ENCODE measurements around the gene GRAMD1A. TPM values are rescaled to one million over a fixed set of nuclear protein-coding genes. Genes with fewer than 3 reads are reported as not detected.

GRAMD1A gene
- total and polyA plus RNA-seq, 9 of the 15 experiments (the other 6 are each of a cell fraction or from before 2014, with no cell fraction given): 1.4 to 63.8 (median 38.5) TPM

DNA sequence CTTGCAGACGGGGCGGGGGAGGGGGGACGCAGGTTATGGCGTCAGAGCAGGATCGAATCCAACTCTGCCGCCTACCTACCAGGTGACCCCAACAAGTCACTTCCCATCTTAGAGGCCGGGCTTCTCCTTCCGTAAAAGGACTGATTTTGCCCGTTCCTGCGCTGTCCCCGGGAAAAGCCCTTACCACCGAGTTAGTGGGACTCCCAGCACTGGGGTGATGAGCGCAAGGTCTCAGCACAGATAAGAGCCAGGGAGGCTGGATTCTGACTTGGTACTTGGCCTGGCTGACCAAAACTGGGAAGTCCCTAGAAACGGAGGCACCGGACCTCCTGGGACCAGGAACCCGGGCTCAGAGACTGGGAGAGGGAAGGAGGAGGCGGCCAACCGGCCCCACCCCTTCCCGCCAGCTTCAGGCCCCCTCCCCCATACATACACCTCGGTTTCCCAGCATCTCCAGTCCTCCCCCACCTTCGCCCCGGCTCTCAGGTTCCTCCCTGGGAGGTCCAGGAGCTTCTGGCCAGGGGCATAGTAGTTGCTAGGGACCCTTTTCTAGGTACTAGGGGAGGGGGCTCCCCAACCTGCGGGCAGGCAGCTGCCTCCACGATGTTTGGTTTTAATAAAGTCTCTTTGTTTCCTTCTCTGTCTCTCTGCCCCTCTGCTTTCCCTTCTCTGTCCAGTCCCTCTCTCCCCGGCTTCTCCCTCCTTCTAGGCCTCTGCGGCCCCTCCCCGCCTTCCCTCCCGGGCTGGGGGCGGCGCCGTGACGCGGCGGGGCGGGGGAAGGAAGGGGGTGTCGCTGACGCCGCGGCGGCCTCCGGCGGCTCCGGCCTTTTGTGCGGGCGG lies at the start of gene GRAMD1A (continued):
- TF ChIP-seq, protein P1, sequence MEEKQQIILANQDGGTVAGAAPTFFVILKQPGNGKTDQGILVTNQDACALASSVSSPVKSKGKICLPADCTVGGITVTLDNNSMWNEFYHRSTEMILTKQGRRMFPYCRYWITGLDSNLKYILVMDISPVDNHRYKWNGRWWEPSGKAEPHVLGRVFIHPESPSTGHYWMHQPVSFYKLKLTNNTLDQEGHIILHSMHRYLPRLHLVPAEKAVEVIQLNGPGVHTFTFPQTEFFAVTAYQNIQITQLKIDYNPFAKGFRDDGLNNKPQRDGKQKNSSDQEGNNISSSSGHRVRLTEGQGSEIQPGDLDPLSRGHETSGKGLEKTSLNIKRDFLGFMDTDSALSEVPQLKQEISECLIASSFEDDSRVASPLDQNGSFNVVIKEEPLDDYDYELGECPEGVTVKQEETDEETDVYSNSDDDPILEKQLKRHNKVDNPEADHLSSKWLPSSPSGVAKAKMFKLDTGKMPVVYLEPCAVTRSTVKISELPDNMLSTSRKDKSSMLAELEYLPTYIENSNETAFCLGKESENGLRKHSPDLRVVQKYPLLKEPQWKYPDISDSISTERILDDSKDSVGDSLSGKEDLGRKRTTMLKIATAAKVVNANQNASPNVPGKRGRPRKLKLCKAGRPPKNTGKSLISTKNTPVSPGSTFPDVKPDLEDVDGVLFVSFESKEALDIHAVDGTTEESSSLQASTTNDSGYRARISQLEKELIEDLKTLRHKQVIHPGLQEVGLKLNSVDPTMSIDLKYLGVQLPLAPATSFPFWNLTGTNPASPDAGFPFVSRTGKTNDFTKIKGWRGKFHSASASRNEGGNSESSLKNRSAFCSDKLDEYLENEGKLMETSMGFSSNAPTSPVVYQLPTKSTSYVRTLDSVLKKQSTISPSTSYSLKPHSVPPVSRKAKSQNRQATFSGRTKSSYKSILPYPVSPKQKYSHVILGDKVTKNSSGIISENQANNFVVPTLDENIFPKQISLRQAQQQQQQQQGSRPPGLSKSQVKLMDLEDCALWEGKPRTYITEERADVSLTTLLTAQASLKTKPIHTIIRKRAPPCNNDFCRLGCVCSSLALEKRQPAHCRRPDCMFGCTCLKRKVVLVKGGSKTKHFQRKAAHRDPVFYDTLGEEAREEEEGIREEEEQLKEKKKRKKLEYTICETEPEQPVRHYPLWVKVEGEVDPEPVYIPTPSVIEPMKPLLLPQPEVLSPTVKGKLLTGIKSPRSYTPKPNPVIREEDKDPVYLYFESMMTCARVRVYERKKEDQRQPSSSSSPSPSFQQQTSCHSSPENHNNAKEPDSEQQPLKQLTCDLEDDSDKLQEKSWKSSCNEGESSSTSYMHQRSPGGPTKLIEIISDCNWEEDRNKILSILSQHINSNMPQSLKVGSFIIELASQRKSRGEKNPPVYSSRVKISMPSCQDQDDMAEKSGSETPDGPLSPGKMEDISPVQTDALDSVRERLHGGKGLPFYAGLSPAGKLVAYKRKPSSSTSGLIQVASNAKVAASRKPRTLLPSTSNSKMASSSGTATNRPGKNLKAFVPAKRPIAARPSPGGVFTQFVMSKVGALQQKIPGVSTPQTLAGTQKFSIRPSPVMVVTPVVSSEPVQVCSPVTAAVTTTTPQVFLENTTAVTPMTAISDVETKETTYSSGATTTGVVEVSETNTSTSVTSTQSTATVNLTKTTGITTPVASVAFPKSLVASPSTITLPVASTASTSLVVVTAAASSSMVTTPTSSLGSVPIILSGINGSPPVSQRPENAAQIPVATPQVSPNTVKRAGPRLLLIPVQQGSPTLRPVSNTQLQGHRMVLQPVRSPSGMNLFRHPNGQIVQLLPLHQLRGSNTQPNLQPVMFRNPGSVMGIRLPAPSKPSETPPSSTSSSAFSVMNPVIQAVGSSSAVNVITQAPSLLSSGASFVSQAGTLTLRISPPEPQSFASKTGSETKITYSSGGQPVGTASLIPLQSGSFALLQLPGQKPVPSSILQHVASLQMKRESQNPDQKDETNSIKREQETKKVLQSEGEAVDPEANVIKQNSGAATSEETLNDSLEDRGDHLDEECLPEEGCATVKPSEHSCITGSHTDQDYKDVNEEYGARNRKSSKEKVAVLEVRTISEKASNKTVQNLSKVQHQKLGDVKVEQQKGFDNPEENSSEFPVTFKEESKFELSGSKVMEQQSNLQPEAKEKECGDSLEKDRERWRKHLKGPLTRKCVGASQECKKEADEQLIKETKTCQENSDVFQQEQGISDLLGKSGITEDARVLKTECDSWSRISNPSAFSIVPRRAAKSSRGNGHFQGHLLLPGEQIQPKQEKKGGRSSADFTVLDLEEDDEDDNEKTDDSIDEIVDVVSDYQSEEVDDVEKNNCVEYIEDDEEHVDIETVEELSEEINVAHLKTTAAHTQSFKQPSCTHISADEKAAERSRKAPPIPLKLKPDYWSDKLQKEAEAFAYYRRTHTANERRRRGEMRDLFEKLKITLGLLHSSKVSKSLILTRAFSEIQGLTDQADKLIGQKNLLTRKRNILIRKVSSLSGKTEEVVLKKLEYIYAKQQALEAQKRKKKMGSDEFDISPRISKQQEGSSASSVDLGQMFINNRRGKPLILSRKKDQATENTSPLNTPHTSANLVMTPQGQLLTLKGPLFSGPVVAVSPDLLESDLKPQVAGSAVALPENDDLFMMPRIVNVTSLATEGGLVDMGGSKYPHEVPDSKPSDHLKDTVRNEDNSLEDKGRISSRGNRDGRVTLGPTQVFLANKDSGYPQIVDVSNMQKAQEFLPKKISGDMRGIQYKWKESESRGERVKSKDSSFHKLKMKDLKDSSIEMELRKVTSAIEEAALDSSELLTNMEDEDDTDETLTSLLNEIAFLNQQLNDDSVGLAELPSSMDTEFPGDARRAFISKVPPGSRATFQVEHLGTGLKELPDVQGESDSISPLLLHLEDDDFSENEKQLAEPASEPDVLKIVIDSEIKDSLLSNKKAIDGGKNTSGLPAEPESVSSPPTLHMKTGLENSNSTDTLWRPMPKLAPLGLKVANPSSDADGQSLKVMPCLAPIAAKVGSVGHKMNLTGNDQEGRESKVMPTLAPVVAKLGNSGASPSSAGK (IDR thresholded peaks at IDR 0.05): no peak
- TF ChIP-seq, protein P2, sequence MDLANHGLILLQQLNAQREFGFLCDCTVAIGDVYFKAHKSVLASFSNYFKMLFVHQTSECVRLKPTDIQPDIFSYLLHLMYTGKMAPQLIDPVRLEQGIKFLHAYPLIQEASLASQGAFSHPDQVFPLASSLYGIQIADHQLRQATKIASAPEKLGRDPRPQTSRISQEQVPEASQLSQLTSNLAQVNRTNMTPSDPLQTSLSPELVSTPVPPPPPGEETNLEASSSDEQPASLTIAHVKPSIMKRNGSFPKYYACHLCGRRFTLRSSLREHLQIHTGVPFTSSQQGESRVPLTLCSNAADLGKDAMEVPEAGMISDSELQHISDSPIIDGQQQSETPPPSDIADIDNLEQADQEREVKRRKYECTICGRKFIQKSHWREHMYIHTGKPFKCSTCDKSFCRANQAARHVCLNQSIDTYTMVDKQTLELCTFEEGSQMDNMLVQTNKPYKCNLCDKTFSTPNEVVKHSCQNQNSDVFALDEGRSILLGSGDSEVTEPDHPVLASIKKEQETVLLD (IDR thresholded peaks at IDR 0.05): no peak; the same call in 1 of the 2 replicates
- TF ChIP-seq PPARD (CRISPR knock-in tag; IDR thresholded peaks at IDR 0.05) (no peak), ZNF347 (CRISPR knock-in tag; IDR thresholded peaks at IDR 0.05; ENCODE audit: low read depth) (no peak), ZNF274 (IDR thresholded peaks at IDR 0.05; ENCODE audit: borderline replicate concordance, low read depth, low read length) (no peak), NFIC (IDR thresholded peaks at IDR 0.05) (peak; percentile 29; the same call in 1 of the 2 replicates), ZBTB8A (IDR thresholded peaks at IDR 0.05; ENCODE audit: partially characterized antibody) (no peak), NBN (IDR thresholded peaks at IDR 0.05; ENCODE audit: low read depth) (peak; percentile 76)
- TF ChIP-seq, protein P3, sequence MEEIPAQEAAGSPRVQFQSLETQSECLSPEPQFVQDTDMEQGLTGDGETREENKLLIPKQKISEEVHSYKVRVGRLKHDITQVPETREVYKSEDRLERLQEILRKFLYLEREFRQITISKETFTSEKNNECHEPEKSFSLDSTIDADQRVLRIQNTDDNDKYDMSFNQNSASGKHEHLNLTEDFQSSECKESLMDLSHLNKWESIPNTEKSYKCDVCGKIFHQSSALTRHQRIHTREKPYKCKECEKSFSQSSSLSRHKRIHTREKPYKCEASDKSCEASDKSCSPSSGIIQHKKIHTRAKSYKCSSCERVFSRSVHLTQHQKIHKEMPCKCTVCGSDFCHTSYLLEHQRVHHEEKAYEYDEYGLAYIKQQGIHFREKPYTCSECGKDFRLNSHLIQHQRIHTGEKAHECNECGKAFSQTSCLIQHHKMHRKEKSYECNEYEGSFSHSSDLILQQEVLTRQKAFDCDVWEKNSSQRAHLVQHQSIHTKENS (CRISPR knock-in tag; IDR thresholded peaks at IDR 0.05): no peak
- TF ChIP-seq, protein P4, sequence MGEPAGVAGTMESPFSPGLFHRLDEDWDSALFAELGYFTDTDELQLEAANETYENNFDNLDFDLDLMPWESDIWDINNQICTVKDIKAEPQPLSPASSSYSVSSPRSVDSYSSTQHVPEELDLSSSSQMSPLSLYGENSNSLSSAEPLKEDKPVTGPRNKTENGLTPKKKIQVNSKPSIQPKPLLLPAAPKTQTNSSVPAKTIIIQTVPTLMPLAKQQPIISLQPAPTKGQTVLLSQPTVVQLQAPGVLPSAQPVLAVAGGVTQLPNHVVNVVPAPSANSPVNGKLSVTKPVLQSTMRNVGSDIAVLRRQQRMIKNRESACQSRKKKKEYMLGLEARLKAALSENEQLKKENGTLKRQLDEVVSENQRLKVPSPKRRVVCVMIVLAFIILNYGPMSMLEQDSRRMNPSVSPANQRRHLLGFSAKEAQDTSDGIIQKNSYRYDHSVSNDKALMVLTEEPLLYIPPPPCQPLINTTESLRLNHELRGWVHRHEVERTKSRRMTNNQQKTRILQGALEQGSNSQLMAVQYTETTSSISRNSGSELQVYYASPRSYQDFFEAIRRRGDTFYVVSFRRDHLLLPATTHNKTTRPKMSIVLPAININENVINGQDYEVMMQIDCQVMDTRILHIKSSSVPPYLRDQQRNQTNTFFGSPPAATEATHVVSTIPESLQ (CRISPR knock-in tag; IDR thresholded peaks at IDR 0.05): no peak
